Activated CD8-positive, alpha-beta memory T cell treated with anti-CD3 and anti-CD28 coated beads for 48 hours (primary cell): ENCODE data around the gene LYPLAL1.
A peak's percentile ranks its signal among the peaks of the same experiment; 100 is the strongest.

Experiments used
- DNase-seq, 3 experiments: peaks; one replicate each; pipeline ENCODE4 v3.0.0-alpha.2; 2020; ENCODE audit warnings: low read depth in 2 of 3, low spot score in 2 of 3

Gene LYPLAL1

GRCh38 chr1:219173758-219174459 lies at the start of gene LYPLAL1:
LYPLAL1 (plus strand) TSS chr1:219173878; CDS start chr1:219173891, 13 bp downstream.
- peak; percentile 66 to 79 (median 71) for DNase-seq

GRCh38 chr1:219124163-219124562 lies 49.5 kb upstream of the LYPLAL1 start:
- DNase-seq = no peak

DNA sequence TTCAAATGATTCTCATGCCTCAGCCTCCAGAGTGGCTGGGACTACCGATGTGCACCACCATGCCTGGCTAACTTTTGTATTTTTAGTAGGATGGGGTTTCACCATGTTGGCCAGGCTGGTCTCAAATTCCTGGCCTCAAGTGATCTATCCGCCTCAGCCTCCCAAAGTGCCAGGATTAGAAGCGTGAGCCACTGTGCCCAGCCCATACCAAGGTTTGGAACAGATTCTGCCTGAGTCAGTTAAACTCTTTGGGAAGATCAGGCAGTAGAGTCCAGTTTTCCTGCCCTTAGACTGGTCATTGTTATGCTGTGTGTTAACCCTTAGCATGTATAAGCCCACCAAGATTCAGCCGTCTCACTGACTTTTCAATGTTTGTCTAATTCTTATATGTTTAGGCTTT lies 48.3 kb upstream of the LYPLAL1 start:
- no peak for DNase-seq

GRCh38 chr1:219126377-219126776 lies 47.3 kb upstream of the LYPLAL1 start:
- no peak for DNase-seq

DNA sequence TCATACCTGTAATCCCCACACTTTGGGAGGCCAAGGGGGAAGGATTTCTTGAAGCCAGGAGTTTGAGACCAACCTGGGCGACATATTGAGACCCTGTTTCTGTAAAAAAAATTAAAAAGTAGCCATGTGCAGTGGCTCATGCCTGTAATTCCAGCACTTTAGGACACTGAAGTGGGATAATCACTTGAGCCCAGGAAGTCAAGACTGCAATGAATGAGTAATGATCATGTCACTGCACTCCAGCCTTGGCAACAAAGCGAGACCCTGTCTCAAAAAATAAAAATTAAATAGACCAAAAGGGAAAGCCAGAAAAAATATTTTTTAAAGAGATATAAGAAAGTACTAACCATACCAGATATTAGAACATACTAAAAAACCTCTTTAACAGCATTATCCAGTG lies 44.7 kb upstream of the LYPLAL1 start:
- DNase-seq = no peak

DNA sequence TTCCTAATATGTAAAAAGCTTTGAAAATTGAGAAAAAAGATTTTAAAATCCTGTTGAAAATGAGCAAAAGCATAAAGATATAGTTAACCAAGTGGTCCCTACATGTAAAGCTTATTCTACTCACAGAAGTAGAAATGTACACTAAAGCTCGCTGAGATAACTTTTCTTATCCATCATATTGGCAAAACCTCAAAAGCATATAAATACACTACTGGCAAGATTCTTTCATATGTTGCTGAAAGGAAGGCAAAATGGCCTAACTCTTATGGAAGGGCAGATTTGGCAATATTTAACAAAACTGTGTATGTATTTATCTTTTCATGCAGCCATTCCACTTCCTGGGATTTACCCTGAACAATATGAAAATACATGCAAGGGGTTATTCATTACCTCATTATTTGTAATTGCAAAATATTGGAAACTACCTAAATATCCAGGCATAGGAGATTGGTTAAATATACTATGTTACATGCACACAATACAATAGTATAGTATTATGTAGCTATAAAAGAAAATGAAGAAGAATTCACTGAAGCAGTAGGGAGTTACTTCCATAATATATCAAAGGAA lies 43.2 kb upstream of the LYPLAL1 start:
- DNase-seq = no peak

DNA sequence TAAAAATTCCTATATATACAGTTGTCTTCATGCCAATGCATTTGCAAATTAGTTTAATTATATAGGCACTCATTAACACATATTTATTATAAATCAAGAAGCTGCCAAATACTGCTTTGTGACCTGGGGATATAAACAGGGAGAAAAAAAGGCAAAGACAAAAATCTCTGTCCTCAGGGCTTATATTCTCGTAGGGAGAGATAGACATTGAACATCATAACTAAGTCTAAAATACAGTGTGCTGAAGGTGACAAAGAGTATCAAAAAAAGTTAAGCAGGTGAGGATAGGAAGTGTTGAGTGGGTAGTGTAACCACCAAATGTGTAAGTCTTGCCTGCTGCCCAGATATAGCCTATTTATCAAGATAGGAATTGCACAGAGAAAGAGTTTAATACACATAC lies 40.7 kb upstream of the LYPLAL1 start:
- no peak for DNase-seq

DNA sequence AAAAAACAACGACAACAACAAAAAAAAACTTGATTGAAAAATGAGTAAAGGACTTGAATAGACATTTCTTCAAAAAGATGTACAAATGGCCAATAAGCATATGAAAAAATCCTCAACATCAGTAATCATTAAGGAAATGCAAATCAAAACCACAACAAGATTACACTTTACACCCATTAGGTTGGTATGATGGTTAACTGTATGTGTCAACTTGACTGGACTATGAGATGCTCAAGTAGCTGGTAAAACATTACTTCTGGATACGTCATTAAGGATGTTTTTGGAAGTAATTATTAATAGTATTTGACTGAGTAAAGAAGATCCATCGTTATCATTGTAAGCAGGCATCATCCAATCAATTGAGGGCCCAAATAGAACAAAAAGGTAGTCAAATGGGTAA lies 34.9 kb upstream of the LYPLAL1 start:
- no peak for DNase-seq

GRCh38 chr1:219140303-219140877 lies 33.3 kb upstream of the LYPLAL1 start:
- no peak for DNase-seq

DNA sequence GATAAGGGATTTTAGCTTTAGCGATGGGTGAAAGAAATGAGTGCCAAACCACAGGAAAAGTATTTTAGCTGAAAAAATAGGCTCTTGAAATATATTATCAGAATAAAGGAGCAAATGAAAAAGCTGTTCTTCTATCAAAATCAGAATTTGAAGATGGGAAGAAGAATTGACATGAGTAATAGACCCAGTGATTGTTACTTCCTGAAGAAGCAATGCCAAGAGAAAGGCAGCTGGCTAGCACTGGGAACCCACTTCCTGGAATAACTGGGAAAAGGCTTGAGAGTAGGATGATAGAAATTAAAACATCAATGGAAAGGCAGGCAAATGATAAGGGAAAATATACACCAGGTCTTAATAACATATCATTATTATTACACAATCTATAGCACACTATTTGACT lies 29.9 kb upstream of the LYPLAL1 start:
- DNase-seq = no peak

DNA sequence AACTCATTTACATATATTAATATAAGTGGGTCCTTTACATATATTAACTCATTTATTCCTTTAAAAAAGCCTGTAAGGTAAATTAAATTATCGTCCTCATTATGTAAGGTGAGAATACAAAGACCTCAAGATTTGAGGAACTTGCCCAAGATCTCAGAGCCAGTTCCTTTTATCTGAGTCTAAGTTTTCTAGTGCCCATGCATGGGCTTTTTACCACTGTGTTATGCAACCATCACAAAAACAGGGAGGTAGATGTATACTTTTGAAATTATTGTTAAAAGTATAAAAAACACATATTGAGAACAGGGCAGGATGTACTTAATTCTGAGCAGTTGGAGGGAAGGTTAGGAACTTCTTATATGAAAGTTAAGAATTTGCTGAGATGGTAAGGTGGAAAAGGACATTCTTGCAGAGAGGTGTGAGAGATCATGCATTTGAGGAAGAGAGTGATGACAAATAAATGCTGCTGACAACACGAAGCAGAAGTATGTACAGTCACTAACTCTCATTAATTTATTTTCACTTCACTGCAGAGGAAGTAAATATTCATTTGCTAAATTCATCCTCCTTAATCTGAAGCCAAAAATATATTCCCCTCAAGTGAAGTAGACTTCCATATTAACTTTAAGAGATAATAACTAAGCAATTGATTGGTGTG lies 28.9 kb upstream of the LYPLAL1 start:
- DNase-seq = no peak

DNA sequence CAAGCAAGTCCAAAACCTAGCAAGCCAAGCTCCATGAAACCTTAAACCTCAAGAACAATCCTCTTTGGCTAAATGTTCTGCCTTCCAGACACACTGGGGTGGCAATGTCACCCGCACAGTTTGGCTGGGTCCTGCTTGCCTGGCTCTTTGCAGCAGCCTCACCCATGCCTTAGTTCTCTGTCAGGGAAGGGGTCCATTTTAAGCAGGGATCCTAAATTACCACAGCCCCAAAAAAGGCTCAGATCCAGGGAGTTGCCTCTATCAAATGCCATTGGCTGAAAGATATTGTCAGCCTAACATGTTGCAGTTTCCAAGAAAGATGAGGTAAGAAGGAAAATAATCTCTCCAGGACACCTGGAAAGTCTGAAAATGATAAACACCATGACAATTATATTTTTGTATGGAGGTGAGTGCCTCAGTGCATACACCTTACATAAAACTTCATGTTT lies 26.1 kb upstream of the LYPLAL1 start:
- no peak for DNase-seq

GRCh38 chr1:219149009-219149577 lies 24.6 kb upstream of the LYPLAL1 start:
- DNase-seq = no peak

DNA sequence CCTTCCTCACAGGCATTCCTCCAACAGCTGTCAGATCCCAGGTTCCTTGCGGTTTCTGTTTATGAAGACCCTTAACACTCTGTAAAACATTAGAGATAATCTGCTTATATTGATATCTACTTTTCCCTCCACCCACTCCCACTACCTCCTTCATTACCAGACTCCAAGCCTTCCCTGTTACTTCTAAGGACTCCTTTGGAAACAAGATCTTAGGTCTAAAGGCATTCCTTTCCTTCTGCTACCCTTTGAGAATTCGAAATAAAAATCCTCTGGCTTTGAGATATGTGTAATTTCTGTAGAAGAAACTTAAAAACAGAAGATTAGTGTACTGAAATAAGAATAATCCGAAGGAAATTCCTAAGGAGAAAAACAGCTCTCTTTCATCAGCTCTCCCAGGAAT lies 23.7 kb upstream of the LYPLAL1 start:
- DNase-seq = no peak

GRCh38 chr1:219150913-219151312 lies 22.8 kb upstream of the LYPLAL1 start:
- no peak for DNase-seq

- DNase-seq = no peak
Measured at GRCh38 chr1:219151467-219151866, 22.2 kb upstream of the LYPLAL1 start.

- no peak for DNase-seq
Measured at GRCh38 chr1:219152751-219153150, 20.9 kb upstream of the LYPLAL1 start.

GRCh38 chr1:219153723-219154122 lies 20.0 kb upstream of the LYPLAL1 start:
- DNase-seq = no peak

- no peak for DNase-seq
Measured at GRCh38 chr1:219155135-219155534, 18.5 kb upstream of the LYPLAL1 start.

GRCh38 chr1:219159946-219160645 lies 13.6 kb upstream of the LYPLAL1 start:
- DNase-seq = no peak

DNA sequence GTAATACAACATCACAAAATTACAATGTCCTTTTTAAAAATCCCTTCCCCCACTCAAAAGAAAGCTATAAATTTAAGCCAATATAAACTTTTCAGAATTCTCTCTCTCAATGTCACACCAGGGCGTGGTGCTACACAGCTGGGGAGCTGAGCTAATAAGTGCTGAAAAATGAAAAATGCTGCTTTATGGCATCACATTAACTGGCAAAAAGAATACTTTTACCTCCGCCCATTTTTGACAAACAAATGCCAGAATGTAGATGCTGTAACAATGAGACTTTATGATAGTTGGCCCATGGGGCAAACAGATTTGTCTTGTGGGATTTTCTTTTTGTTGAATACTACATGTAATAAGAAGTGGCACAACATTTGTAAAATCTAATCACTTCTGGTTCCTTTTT lies 12.7 kb upstream of the LYPLAL1 start:
- DNase-seq = no peak
